Muscle layer of duodenum (tissue), 2 donors: Measurements from ENCODE around the gene LPP.

ENCODE experiments used
- H3K27ac ChIP-seq: one replicate; pipeline ENCODE4 v1.7.0; 2013; ENCODE audit warnings: mild to moderate bottlenecking, low read length
- H3K27me3 ChIP-seq: one replicate; pipeline ENCODE4 v1.7.0; 2013; ENCODE audit warnings: low read depth, mild to moderate bottlenecking, control low read depth, low read length
- H3K36me3 ChIP-seq, 2 donors: one replicate each; pipeline ENCODE4 v1.7.0; 2013; ENCODE audit warnings: low read length in 2 of 2, control low read depth in 1 of 2, mild to moderate bottlenecking in 1 of 2; ENCODE audit not compliant: insufficient read depth in 2 of 2, control insufficient read depth in 1 of 2
- H3K4me1 ChIP-seq, 2 donors: one replicate each; pipeline ENCODE4 v1.7.0; 2013; ENCODE audit warnings: low read length in 2 of 2, mild to moderate bottlenecking in 2 of 2, control low read depth in 1 of 2, moderate library complexity in 1 of 2; ENCODE audit not compliant: insufficient read depth in 2 of 2, control insufficient read depth in 1 of 2
- H3K4me3 ChIP-seq, 2 donors: one replicate each; pipeline ENCODE4 v1.7.0; 2013; ENCODE audit warnings: low read length in 2 of 2, low read depth in 1 of 2, mild to moderate bottlenecking in 1 of 2
- H3K9me3 ChIP-seq, 2 donors: one replicate each; pipeline ENCODE4 v1.7.0; 2013; ENCODE audit warnings: low read length in 2 of 2, control low read depth in 1 of 2, mild to moderate bottlenecking in 1 of 2; ENCODE audit not compliant: control insufficient read depth in 1 of 2
- donor health status: healthy.

The LPP gene

DNA sequence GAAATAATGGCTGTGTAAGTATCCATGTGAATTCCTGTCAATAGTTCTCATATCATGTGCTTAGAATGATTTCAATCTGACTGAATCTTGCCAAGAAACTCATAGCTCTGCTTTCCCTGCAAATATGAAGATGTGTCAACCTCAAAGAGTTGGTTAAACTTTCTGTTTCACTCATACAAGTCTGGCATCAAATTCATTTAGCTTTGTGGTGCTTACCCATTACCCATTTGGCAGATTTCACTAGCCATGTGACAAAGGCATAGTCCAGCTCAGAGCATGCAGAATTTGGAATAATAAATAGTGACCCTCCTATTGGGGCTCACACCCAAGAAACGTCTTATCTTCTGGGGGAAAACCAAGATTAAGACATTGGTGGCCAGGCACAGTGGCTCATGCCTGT is 761.2 kb downstream of the LPP start:
- Histone ChIP-seq H3K4me1 (no peaks in the 10 kb centered on the region), H3K4me3 (no peak overlapping the region), H3K27ac (no peak overlapping the region), H3K27me3 (no peaks in the 10 kb centered on the region), H3K9me3 (no peaks in the 10 kb centered on the region), H3K36me3 (no peaks in the 10 kb centered on the region)

DNA sequence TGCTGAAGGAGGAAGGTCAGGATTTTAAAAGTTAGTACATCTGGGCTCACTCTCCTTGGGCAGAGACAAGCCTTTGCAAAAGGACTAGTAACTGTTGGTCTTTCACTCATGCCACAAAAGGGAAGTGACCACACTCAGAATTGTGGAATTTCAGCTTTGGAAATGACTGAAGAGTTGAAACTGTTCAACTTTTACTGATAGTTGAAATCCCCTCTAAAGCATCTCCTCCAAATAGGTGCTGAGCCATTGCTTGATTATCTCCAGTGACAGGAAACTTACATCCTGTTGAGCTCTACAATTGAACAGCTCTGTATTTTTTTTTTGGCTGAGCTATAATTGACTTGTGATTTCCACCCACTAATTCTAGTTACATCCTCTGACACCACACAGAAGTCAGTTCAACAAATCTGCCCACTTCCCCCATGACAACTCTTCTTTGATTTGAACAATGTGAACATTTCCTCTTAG is 763.0 kb downstream of the LPP start:
- H3K27me3 ChIP-seq, result no peaks in the 10 kb centered on the region
- H3K4me3 ChIP-seq, result no peak overlapping the region
- H3K27ac ChIP-seq, result no peak overlapping the region

DNA sequence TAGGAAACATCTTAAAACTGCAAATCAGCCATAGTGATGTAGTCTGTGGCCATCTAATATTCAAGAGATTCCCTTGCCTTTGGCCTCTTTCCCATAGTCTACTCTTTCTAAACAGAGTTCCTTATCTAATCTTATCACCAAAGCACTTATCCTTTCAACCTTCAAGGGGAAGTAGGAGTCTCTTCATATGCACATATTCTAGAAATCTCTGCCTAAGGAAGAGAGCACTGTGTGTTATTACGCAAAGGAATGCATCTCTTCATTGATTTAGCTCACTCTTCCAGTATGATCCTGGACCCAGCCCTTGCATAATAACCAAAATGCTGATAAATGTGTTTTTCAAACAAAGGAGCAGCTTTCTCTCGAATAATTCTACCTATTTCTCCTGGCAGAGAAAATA is 764.1 kb downstream of the LPP start:
- Histone ChIP-seq H3K27ac (no peak overlapping the region), H3K9me3 (no peaks in the 10 kb centered on the region), H3K4me3 (no peak overlapping the region), H3K4me1 (no peaks in the 10 kb centered on the region), H3K36me3 (no peaks in the 10 kb centered on the region), H3K27me3 (no peaks in the 10 kb centered on the region)

More for the DNA sequence above, 763.0 kb downstream of the LPP start:
- Histone ChIP-seq H3K9me3 (no peaks in the 10 kb centered on the region), H3K36me3 (no peaks in the 10 kb centered on the region), H3K4me1 (no peaks in the 10 kb centered on the region)

DNA sequence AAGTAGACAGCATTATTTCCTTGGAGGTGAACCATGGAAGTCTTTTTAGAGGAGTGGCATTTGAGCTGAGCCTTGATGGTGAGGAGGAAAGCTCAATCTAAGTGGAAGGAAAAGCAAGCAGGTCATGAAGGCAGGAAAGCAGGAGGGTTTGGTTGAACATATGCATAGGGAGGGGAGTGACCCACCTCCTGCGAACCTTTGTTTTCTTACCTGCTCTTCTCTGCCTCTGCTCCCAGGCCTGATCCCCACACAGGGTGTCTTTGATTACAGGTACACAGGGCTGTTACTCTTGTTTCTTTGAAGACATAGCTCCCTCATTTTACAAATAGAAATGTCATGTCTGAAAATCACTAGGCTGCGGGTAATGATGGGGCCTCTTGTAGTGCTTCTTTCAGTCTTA is 769.7 kb downstream of the LPP start:
- Histone ChIP-seq H3K27me3 (no peaks in the 10 kb centered on the region), H3K9me3 (no peaks in the 10 kb centered on the region), H3K4me1 (no peaks in the 10 kb centered on the region), H3K36me3 (no peaks in the 10 kb centered on the region), H3K4me3 (no peak overlapping the region), H3K27ac (no peak overlapping the region)

DNA sequence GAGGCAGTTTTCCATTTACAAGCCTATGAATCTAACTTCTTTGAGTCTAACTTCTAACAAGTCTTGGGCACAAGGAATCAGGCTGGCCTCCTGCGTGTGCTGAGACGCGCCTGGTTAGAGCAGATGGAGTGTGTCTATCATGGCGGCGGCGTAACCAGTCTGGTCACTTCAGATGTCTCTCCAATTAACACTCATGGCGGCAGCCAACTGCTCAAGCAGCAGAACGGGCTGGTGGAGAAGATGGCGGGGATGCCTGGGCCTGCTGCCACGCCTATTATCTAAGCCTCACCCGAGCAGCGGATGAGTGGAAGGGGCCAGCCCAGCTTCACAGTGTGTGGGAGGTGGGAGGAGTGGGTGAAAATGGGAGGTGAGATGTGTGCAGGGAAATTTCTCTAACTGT is 771.4 kb downstream of the LPP start:
- Histone ChIP-seq H3K4me3 (no peak overlapping the region), H3K27ac (no peak overlapping the region), H3K36me3 (no peaks in the 10 kb centered on the region), H3K27me3 (no peaks in the 10 kb centered on the region), H3K9me3 (no peaks in the 10 kb centered on the region), H3K4me1 (no peaks in the 10 kb centered on the region)

DNA sequence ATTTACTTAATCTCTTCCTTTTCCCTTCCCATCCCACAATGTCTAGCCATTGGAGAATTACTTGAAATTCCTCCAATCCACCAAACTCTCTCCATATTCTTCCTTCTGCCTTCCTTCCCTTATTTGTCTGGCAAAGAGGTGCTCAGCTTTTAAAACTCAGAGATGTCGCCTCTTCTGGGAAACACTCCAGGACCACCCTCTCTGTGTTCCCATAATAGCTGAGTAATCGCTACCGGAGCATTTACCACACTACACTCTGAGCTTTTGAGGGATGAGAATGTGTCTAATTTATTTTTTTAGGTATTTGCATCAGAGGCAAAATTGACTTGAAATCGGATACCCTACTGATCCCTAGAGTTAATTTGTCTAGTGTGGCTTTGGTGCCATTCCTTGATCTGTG is 772.2 kb downstream of the LPP start:
- H3K27me3 ChIP-seq, result no peaks in the 10 kb centered on the region
- H3K36me3 ChIP-seq, result no peaks in the 10 kb centered on the region
- H3K4me1 ChIP-seq, result no peaks in the 10 kb centered on the region
- no peaks in the 10 kb centered on the region for H3K9me3 ChIP-seq
- no peak overlapping the region for H3K27ac ChIP-seq
- H3K4me3 ChIP-seq, result no peak overlapping the region

DNA sequence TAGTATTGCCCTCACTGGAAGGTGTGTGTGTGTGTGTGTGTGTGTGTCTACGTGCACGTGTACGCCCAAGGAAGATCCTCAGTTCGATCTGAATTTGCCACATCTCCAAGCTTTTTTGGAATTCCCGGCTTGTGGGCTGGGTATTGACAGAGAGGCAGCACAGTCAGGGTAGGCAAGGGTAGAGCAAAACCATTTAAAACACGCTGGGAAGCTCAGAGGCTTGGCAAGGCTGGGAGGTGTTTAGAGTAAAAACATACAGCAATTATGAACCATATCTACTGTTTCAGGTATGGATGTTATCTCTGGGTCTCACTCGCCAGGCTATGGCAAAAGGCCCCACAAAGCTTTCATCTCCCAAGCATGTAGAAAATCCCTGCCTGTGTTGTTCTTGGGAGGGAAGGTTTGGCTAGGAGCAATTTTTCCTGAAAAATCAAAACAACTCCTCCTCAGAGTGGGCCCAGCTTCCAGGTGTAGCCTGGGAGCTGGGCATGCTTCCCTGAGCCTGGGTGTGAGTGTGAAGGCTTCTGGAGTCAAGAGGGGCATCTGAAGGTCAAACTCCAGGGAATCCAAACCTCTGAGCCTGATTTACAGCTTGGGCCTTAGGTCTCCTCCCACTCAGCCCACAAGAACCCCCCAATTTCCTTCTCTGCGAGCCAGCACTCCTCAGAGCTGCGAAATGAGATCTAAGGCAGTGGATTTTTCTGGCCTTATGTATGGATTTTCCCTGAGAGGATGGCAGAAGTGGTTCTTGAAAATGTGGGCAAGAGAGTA is 773.0 kb downstream of the LPP start:
- no peak overlapping the region for H3K27ac ChIP-seq
- no peaks in the 10 kb centered on the region for H3K4me1 ChIP-seq
- H3K9me3 ChIP-seq, result no peaks in the 10 kb centered on the region
- H3K36me3 ChIP-seq, result no peaks in the 10 kb centered on the region
- H3K4me3 ChIP-seq, result no peak overlapping the region
- no peaks in the 10 kb centered on the region for H3K27me3 ChIP-seq

DNA sequence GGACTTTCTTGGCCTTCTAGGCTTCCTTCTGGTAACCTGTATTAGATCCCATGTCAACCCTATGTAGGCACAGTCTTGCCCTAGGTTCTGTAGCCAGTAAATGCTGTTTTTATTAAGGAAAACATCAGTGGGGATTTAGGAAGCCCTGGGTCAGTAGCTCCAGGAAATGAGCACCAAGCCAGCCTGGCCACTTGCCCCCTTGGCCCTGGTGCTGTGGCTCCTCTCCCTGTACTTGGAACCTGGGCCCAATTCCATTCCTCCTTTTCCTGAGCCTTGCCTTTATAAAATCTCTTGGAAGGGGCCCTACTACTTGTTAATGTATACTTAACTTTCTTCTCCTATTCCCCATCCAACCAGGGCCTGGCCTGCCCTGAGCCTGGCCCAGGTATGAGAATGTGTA is 774.0 kb downstream of the LPP start:
- Histone ChIP-seq H3K27me3 (no peaks in the 10 kb centered on the region), H3K27ac (no peak overlapping the region), H3K4me1 (no peaks in the 10 kb centered on the region), H3K36me3 (no peaks in the 10 kb centered on the region), H3K4me3 (no peak overlapping the region), H3K9me3 (no peaks in the 10 kb centered on the region)

DNA sequence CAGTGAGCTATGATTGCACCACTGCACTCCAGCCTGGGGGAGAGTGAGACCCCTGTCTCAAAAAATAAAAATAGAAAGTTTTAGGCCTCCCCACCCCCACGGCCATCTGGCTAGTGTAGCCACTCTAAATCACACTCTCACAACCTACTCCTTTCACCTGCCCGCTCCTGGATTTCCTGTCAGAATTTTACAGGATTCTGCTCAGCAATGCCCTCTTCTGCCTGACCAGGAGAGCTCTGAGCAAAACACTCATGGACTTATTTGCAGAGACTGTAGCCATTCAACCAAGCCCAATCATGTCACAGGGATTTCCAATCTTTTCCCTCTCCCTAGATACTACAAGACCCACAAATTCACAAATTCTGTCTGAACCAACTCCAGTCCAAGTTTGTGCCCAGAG is 775.2 kb downstream of the LPP start:
- H3K4me1 ChIP-seq, result no peaks in the 10 kb centered on the region
- no peak overlapping the region for H3K27ac ChIP-seq

DNA sequence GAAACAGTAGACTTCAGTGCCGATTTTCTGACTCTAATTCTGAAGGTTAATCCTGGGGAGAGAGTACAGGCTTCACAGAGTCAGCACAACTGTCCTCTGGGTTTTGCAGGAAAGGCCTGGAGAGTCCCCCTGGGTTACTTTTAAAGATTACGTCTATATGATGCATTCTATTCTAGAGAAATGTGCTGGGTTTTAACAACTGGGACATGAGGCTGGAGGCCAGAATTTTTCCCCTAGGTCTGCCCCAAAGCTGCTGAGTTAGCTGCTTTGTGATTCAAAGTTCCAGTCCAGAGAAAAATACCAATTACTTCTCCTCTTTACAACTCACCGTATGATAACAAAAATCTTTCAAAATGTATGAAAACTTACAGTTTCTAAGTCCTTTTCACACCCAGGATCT is 777.1 kb downstream of the LPP start:
- Histone ChIP-seq H3K4me3 (no peak overlapping the region), H3K4me1 (no peaks in the 10 kb centered on the region), H3K36me3 (no peaks in the 10 kb centered on the region), H3K27me3 (no peaks in the 10 kb centered on the region), H3K27ac (no peak overlapping the region), H3K9me3 (no peaks in the 10 kb centered on the region)

More for the DNA sequence above, 775.2 kb downstream of the LPP start:
- Histone ChIP-seq H3K9me3 (no peaks in the 10 kb centered on the region), H3K36me3 (no peaks in the 10 kb centered on the region), H3K4me3 (no peak overlapping the region), H3K27me3 (no peaks in the 10 kb centered on the region)

DNA sequence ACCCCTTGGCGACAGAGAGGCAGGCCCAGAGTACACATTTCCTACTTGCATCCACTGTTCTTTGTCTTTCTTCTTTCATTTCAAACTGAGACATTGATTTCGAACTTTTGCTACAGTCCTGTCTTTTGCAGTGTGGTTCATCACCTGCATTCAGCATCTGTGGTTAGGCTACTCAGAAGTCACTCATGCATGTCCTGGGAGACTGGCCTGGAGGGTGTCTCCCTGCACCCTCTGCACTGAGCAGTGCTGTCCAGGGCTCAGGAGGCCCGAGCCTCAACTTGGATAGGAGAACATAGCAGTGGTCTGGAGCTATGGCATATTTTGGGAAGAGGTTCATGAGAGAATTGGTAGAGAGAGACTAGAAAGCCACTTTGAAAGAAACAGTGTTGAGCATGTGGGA is 777.6 kb downstream of the LPP start:
- H3K4me3 ChIP-seq, result no peak overlapping the region
- H3K36me3 ChIP-seq, result no peaks in the 10 kb centered on the region
- H3K27ac ChIP-seq, result no peak overlapping the region
- no peaks in the 10 kb centered on the region for H3K9me3 ChIP-seq
- H3K27me3 ChIP-seq, result no peaks in the 10 kb centered on the region
- no peaks in the 10 kb centered on the region for H3K4me1 ChIP-seq

DNA sequence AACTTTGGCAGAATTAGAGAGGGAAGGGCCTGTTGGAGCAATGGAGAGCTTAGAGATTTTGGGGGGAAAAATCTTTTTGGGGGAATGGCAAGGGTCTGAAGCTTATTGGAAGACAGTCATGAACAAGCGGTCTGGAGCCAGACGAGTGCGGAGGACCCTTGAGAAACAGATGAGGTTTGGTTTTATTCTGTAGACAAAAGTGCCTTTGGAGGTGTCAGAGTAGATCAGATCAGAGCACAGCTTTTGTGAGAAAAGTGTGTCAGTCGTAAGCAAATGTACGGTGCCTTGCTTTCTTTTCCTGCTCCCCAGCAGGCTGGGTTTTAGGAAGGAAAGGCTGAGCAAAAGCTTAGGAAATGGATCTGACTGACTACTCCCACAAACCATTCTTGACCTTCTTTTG is 781.0 kb downstream of the LPP start:
- Histone ChIP-seq H3K36me3 (no peaks in the 10 kb centered on the region), H3K27me3 (no peaks in the 10 kb centered on the region), H3K4me3 (no peak overlapping the region), H3K27ac (no peak overlapping the region), H3K9me3 (no peaks in the 10 kb centered on the region), H3K4me1 (peaks cover 0 to 5% of the 10 kb centered on the region in 2 donors)
